Fibroblast of skin of right quadriceps (primary cell): ENCODE measurements around the gene EHBP1.

ENCODE experiments used
- DNase-seq: peaks from one replicate; pipeline ENCODE4 v3.0.0-alpha.2; 2013

Gene EHBP1

GRCh38 chr2:62894966-62895631, 189.6 kb downstream of the EHBP1 start:
- DNase-seq: no peak

- DNase-seq: no peak
These were observed 190.1 kb downstream of the EHBP1 start for GRCh38 chr2:62895632-62896009.

DNA sequence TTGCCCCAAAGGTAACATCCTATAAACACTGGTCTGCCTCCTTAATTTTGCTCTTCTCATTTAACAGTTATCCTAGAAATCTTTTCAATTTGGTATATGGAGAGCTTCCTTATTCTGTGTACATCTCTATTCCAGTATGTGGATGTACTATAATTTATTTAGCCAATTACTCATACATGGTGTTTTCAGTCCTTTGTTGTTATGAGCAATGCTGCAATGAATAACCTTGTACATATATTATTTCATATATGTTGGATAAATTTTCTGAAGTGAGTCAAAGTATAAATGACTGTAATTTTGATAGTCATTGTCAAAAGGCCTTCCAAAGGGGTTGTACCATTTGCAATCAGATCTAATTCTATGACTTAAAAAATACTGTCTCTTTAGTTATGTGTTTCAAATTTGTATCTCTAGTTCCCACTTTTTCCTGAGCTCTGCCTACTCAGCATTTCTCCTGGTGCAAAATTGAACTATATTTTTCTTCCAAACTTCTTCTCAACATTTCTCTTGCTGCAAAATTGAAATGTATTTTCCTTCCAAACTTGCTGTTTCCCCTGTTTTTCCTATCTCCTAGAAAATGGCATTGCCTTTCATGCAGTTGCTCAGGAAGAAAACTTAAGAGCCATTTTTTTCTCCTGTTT, 191.8 kb downstream of the EHBP1 start:
- no peak for DNase-seq

- DNase-seq: no peak
These were observed 198.8 kb downstream of the EHBP1 start for GRCh38 chr2:62904344-62904743.

- DNase-seq: no peak
These were observed 202.6 kb downstream of the EHBP1 start for GRCh38 chr2:62908145-62908544.

DNA sequence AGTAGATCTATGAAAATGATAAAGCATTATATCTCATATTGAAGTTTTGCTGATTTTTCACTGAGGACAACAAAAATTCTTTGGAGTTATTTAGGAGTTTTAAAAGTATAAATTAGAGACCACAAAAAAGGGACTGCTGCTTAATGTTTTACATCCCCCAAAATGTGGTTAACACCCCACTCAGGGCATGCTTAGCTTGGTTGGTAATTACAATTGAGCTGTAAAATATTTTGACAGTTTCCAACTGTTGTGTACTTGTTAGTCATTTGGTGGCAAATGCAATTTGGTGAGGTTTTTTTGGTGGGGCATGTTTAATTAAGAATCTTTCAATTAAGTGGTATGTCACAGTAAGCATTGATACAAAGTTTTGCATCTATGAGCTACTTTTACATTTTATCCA, 207.8 kb downstream of the EHBP1 start:
- DNase-seq: no peak

- DNase-seq: no peak
These were observed 213.5 kb downstream of the EHBP1 start for GRCh38 chr2:62919041-62919440.

DNA sequence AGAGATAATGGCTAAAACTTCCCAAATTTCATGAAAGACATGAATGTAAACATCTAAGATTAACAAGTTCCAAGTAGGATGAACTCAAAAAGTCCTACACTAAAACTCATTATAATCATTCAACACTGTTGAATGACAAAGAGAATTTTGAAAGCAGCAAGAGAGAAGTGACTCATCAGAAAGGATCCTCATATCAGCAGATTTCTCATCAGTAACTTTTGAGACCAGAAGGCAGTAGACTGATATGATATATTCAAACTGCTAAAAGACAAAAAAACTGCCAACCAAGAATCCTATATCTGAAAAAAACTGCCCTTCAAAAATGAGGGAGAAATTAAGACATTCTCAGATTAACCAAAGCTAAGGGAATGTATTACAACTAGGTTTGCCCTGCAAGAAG, 214.6 kb downstream of the EHBP1 start:
- DNase-seq: peak; percentile 19

DNA sequence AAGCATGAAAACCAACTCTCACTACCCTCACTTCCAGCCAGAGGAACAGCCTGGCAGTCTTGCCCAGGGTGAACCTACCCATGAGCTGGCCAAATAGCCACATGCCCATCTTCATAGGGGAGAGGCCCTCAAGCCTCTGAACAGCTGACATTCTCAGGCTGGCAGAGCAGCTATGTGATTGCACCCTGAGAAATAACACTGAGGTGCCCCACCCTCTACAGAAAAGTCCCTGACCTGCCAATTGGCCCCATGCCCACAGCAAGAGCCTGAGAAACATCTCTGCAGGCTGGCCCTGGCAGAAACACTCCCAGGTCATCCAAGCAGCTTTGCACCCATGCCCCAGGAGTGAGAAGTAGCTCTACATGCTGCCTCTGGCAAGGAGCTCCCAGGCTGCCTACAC, 217.7 kb downstream of the EHBP1 start:
- no peak for DNase-seq

DNA sequence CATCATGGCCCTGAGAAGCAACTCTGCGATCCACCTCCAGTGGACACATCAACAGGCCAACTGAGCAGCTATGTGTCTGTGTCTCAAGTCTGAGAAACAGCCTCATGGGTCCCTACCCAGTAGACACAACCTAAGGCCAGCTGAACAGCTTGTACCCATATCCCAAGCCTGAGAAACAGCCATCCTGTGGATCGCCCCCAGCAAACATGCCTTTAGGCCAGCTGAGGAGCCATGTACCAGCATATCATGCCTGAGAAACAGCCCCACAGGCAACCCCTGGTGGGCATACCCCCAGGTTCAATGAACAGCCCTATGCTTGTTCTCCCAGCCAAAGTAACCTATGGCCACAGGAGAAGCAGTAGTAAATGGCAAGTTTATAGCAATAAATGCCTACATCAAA, 218.4 kb downstream of the EHBP1 start:
- DNase-seq: no peak

DNA sequence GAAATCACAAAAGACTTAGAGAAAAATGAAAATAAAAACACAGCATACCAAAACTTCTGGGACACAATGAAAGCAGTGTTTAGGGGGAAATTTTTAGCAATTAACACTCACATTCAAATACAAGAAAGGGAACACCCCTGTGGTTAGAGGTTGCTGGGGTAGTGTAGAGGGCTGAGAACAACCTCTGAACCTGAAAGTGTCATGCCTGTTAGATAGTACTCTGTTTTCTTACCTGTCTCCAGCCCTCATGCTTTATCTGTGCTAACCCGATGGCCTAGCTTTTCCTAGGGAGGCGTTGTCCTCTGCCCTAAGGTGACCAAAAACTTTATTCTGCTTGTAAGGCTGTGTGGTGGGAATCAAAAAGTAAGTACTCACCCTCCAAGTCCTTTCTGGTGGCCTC, 222.5 kb downstream of the EHBP1 start:
- no peak for DNase-seq

GRCh38 chr2:62931536-62931935, 226.0 kb downstream of the EHBP1 start:
- DNase-seq: no peak

DNA sequence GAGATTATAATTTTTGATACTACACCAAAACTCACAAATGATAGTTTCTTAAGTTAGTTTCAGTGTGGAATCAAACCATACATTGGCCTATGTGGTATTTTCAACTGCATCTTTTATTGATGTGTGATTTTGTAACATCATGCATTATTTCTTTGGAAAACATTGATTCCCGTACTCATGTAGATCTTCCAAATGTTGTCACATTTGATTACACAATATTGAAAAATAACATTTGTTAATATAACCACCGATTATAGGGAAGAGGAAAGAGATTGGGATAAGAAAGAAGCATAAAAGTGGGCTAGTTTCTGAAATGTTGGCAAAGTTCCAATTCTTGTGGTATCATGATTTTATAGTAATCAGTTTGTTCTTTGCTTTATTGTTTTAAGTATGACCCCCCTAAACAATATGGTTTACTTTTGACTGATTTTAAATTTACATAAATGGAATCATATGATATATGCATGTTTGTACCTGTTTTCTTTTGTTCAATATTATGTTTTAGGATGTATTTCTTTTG, 227.9 kb downstream of the EHBP1 start:
- DNase-seq: no peak

DNA sequence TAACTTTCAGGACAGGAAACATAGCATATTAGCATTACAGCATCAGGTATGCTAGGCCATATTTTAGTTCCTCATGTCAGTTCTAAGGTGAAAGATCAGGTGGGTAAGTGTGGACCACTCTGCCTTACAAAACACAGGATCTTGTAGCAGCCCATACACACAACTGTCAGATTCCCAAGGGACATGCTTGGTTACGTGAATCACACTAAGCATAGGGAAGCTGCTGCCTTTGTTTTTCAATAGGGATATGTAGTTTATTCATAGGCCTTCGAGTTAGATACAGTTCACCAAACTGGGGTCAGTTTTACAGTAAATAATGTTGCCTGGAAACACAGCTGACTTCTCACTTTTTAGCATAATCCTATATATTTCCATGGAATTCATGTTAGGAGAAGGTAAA, 229.0 kb downstream of the EHBP1 start:
- peak; percentile 36 for DNase-seq

DNA sequence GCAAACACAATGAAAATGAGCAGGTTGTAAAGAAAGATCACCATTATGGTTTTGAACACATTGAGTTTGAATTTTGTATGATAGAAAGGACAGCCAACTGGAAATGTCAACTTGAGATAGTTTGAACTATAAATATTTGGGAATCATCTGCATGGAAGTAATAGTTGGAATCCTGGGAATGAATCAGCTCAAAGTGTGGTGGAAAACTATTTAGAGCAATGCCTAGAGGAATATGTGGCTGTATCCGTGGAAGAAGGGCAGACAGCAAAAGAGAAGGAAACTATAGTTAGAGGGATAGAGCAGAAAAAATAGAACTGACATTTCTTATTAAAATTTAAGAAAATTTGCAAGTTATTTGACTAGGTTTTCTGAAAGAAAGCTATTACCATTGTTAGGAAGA, 232.6 kb downstream of the EHBP1 start:
- peak; percentile 46 for DNase-seq

DNA sequence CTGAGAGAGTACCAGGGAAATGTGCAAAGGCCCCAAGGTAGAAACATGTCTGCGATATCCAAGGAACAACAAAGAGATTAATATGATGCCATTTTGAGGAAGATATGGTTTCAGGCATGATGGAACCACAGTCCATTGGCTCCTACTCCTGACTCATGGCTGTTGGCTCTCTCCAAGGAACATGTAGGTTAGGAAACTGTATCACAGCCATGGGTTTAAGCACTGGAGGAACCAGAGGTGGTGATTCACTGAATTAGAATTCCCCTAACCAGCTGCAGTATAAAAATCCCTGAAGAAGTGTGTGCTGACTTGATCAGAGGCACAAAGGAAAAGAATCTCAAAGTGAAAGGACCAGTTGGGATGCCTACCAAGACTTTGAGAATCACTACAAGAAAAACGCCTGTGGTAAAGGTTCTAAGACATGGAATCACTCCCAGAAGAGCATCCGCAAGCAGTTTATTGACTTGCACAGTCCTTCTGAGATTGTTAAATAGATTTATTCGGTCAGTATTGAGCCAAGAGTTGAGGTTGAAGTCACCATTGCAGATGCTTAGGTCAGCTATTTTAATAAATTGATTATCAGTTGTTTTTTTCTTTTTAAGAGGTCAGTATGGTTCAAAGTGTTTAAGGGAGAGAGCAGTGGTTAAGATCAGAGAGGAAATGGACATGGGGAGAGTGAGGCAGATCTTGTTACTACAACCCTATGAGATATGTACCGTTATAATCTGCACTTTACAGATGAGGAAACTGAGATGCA, 234.4 kb downstream of the EHBP1 start:
- DNase-seq: peak; percentile 84

- DNase-seq: no peak
These were observed 235.2 kb downstream of the EHBP1 start for GRCh38 chr2:62940697-62941096.

DNA sequence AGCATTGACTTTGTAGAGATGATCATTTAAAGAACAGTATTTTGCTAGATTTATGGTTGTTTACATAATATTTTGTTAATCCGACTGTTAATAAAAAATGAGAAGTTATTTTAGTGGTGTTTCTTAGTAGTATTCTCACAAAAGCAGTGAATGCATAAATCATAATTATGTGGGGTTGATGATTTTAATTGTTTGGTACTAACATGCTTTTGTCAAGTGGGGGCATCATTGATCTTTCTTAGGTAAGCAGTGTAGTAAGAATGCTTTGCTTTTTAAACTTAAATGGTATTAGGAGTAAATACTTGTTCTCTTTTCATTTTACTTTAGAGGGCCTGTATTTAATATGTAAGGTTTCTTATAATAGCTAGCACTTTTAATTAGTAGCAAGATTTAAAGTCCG, 235.9 kb downstream of the EHBP1 start:
- no peak for DNase-seq

GRCh38 chr2:62944362-62944761, 238.8 kb downstream of the EHBP1 start:
- no peak for DNase-seq

GRCh38 chr2:62947403-62947802, 241.9 kb downstream of the EHBP1 start:
- no peak for DNase-seq

DNA sequence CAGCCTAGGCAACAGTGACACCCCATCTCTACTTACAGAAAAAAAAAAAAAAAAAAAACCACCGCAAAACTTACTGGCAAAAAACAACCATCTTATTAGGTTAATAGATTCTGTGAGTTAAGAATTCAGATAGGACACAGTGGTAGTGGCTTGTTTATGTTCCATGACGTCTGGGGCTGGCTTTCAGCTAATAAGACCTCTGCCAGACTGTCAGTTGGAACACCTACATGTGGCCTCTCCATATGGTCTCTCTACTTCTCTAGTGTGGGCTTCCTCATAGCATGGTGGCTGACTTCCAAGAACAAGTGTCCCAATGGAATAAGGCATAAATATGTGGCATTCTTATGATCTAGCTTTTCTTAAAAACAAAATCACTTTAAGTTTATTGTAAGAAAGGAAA, 251.1 kb downstream of the EHBP1 start:
- DNase-seq: no peak

DNA sequence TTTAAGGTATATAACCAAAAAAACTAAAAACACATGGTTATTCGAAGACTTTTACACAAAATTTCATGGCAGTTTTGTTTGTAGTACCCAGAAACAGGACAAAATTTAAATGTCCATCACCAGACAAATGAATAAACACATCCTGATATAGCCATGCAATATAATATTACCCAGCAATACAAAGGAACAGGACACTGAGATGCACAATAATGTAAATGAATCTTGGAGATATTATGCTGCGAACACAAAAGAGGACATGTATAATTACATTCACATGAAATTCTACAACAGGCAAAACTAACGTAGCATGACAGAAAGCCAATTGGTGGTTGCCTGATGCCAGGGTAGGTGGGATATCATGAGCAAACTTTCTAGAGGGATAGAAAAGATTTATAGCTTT, 252.7 kb downstream of the EHBP1 start:
- no peak for DNase-seq

DNA sequence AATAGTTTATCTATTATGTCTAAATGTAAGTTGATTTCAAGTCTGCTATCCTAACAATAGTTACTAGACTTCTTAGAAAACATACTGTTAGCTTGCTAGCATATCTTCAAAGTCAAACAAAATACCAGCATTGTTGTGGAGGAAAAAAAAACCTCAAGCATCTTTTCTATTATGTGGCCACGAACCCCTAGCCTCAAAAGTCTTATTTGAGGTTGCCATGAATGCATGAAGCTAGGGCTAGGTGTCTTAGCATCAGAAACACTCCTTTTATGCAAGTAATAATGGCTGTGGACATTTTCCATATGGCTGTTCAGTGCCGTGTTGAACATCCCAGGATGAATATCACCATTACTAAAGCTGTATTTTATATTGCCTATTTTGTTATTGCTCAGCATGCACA, 258.5 kb downstream of the EHBP1 start:
- DNase-seq: no peak

GRCh38 chr2:62964671-62965070, 259.2 kb downstream of the EHBP1 start:
- no peak for DNase-seq
